ENCODE measurements around the gene RFX4. TPM values are rescaled to one million over a fixed set of nuclear protein-coding genes. Genes with fewer than 3 reads are reported as not detected.

RFX4 gene
- total and polyA plus RNA-seq, 9 of the 15 experiments (the other 6 are each of a cell fraction or from before 2014, with no cell fraction given): not detected

- TF ChIP-seq ZNF224 (CRISPR knock-in tag; IDR thresholded peaks at IDR 0.05) (no peak), CBX3 (IDR thresholded peaks at IDR 0.05; ENCODE audit: borderline replicate concordance in 1 of 2, low read length in 2 of 2) (peak in 1 of 2 experiments; percentile 96; a peak in 1 of 3 replicates), THRAP3 (IDR thresholded peaks at IDR 0.05; ENCODE audit: borderline replicate concordance) (peak; percentile 66; the same call in 1 of the 2 replicates), PHF8 (IDR thresholded peaks at IDR 0.05; ENCODE audit: borderline replicate concordance, low read length) (peak; percentile 72; the same call in 1 of the 2 replicates)
Observed at GRCh38 chr12:106773286-106774004, 190.6 kb downstream of the RFX4 start (continued).

GRCh38 chr12:106774005-106774807 lies 191.4 kb downstream of the RFX4 start, which contains the start of gene RIC8B:
Gene RIC8B, plus strand, starts transcription at chr12:106774682. Its CDS starts 64 bp downstream, at chr12:106774746.
- H2AFZ ChIP-seq (ENCODE audit: low read depth, low read length): peak within 1 kb of the TSS; percentile 98
- peaks cover 14 to 19% of the 10 kb centered on the region in 2 experiments; a peak in 4 of 5 replicates for H3K4me1 ChIP-seq (replicated peaks in 1 of 2; ENCODE audit: control insufficient read depth in 2 of 2, insufficient read depth in 2 of 2, low read length in 2 of 2)
- ATAC-seq: peak; percentile 96
- peak within 1 kb of the TSS; percentile 66 for H3K4me3 ChIP-seq
- FAIRE-seq: peak; percentile 98
- peak within 1 kb of the TSS; percentile 91 to 92 for H3K9ac ChIP-seq (ENCODE audit: insufficient read depth in 1 of 2, low read depth in 2 of 2, low read length in 2 of 2)
- POLR2A ChIA-PET: interaction anchor here (0.6 to 2.0 kb wide), 4 partner anchors 9 to 69 kb away, joined by 3 to 6 read pairs (median 4); no protein-coding TSS in a partner anchor
- H3K36me3 ChIP-seq (ENCODE audit: control insufficient read depth, insufficient read depth, low read length): no peaks in the 10 kb centered on the region
- WGBS (ENCODE audit: insufficient coverage, low coverage, missing lambda C conversion rate): 2% methylated on average over 56 of the region's 66 CpGs
- H3K27me3 ChIP-seq (ENCODE audit: control insufficient read depth in 2 of 2, insufficient read depth in 2 of 2, low read length in 2 of 2): no peaks in the 10 kb centered on the region
- no peaks in the 10 kb centered on the region for H4K20me1 ChIP-seq (replicated peaks; ENCODE audit: control insufficient read depth, insufficient read depth, low read length)
- H3K9me1 ChIP-seq (ENCODE audit: control insufficient read depth, insufficient read depth, low read length): no peaks in the 10 kb centered on the region
- H3K27ac ChIP-seq (ENCODE audit: extremely low read depth, low read depth, low read length): peak within 1 kb of the TSS; percentile 96
- peak within 1 kb of the TSS; percentile 94 for H3K4me2 ChIP-seq (ENCODE audit: insufficient read depth, low read length)
- in situ Hi-C loops (cut with MboI): no loop called here
- CTCF ChIA-PET (ENCODE audit: low intra/inter-chr PET ratio): no interaction called here
- peaks cover 32% of the 10 kb centered on the region for H3K79me2 ChIP-seq (ENCODE audit: control insufficient read depth, insufficient read depth, low read length)
- intact Hi-C loops (cut with micrococcal nuclease): loop anchor here (2.0 kb wide), 1 partner anchor 67 kb away; no protein-coding TSS in a partner anchor
- BruUV-seq (replicated peaks): no TSS peak
- peak; percentile 89 to 98 (median 92) for DNase-seq (ENCODE audit: extremely low read depth in 1 of 4, low spot score in 3 of 4)
- peaks cover 7% of the 10 kb centered on the region for H3K9me3 ChIP-seq (replicated peaks; ENCODE audit: control insufficient read depth, insufficient read depth, low read depth, low read length)
- TF ChIP-seq SNIP1 (IDR thresholded peaks at IDR 0.05; ENCODE audit: low read depth) (no peak), MEF2D (tag; conservative IDR thresholded peaks at IDR 0.05; ENCODE audit: low read depth) (0 out of 2 replicates have a peak, but pooled peaks have one; percentile 19), ZNF717 (CRISPR knock-in tag; IDR thresholded peaks at IDR 0.05) (no peak), ETV1 (tag; conservative IDR thresholded peaks at IDR 0.05; ENCODE audit: low read depth) (peak; percentile 96), SMARCA5 (IDR thresholded peaks at IDR 0.05) (no peak), COPS2 (conservative IDR thresholded peaks at IDR 0.05) (no peak), RFX1 (IDR thresholded peaks at IDR 0.05) (peak; percentile 84), KAT2B (IDR thresholded peaks at IDR 0.05; ENCODE audit: low read depth, low read length) (no peak), CC2D1A (IDR thresholded peaks at IDR 0.05) (peak; percentile 99), ZNF124 (CRISPR knock-in tag; IDR thresholded peaks at IDR 0.05) (no peak), CSDE1 (IDR thresholded peaks at IDR 0.05) (peak in 1 of 2 experiments; percentile 54; a peak in 1 of 4 replicates), ARNT (IDR thresholded peaks at IDR 0.05) (0 out of 4 replicates have a peak, but pooled peaks of 1 of the 2 experiments have one; percentile 35), ZNF75A (CRISPR knock-in tag; IDR thresholded peaks at IDR 0.05) (no peak), TAF9B (IDR thresholded peaks at IDR 0.05; ENCODE audit: partially characterized antibody) (peak; percentile 40), XRCC5 (IDR thresholded peaks at IDR 0.05; ENCODE audit: low read depth, low read length) (no peak), PREB (CRISPR knock-in tag; IDR thresholded peaks at IDR 0.05) (peak; percentile 84; the same call in 1 of the 2 replicates)
